ENCODE data around the gene RAD23A.

DNA sequence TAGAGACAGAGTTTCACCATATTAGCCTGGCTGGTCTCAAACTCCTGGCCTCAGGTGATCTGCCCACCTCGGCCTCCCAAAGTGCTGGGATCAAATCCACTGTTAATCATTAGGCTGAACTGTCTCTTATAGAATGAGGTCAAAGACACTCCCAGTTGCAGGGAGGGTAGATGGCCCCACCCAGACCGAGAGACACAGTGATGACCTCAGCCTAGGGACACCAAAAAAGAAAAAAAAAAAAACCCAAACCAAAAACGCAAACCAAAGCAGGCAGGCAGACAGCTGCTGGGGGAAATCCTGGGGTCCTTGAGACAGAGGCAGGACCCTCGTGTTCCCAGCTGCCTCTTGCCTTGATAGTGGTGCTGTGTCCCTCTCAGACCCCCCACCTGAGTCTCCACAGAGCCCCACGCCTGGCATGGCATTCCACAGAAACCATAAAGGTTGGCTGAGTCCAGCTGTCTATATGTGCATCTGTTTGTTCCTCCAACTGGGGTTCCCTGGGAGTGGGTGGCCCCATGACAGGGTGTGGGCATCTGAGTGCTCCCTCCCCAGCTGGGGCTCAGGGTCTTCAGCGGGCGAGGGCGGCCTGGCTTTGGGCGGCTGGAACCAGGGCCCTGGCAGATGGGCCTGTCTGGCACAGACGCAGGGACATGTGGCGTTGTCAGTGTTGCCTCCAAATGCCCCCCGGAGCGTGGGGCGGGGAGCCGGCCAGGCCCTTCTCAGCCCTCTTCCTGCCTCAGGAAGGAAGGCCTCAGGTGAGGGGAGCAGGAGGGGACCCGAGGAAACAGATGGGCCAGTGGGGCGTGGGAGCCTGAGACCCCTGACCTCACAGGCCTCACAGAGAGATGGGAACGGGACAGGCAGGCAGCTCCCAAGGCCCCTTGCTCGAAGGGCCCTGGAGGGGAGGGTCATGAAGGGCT is 28.9 kb downstream of the RAD23A start:
- TF ChIP-seq, protein P1, sequence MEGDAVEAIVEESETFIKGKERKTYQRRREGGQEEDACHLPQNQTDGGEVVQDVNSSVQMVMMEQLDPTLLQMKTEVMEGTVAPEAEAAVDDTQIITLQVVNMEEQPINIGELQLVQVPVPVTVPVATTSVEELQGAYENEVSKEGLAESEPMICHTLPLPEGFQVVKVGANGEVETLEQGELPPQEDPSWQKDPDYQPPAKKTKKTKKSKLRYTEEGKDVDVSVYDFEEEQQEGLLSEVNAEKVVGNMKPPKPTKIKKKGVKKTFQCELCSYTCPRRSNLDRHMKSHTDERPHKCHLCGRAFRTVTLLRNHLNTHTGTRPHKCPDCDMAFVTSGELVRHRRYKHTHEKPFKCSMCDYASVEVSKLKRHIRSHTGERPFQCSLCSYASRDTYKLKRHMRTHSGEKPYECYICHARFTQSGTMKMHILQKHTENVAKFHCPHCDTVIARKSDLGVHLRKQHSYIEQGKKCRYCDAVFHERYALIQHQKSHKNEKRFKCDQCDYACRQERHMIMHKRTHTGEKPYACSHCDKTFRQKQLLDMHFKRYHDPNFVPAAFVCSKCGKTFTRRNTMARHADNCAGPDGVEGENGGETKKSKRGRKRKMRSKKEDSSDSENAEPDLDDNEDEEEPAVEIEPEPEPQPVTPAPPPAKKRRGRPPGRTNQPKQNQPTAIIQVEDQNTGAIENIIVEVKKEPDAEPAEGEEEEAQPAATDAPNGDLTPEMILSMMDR (IDR thresholded peaks at IDR 0.05) = no peak
- no peak for TF ChIP-seq ZFX (IDR thresholded peaks at IDR 0.05; ENCODE audit: borderline replicate concordance)
